Lung (tissue), 12 donors: ENCODE results near the gene CST6. TPM values are rescaled to one million over a fixed set of nuclear protein-coding genes. Genes with fewer than 3 reads are reported as not detected.
A peak's percentile ranks its signal among the peaks of the same experiment; 100 is the strongest.
"Not testable (repeated sequence)": the region's sequence is repeated elsewhere in the genome, so short reads cannot be mapped to it uniquely, and the experiment has no call there.

Experiments used
- ATAC-seq: fragments of 200-7000 bp; cut with Tn5 transposase; one replicate; pipeline ENCODE4 v1.9.1; 2020; ENCODE audit warnings: moderate number of reproducible peaks; ENCODE audit not compliant: insufficient read depth, low FRiP score
- DNase-seq, 3 donors: peaks; one replicate each; pipeline ENCODE4 v3.0.0-alpha.2; 2013 to 2017
- H3K27ac ChIP-seq, 2 donors: one replicate each; pipeline ENCODE4 v1.5.1; 2013; ENCODE audit warnings: mild to moderate bottlenecking in 2 of 2, moderate library complexity in 2 of 2, control low read depth in 1 of 2, inconsistent platforms in 1 of 2, low read depth in 1 of 2, low read length in 1 of 2
- H3K27me3 ChIP-seq, 3 donors: one replicate each; pipeline ENCODE4 v1.5.1; 2013; ENCODE audit warnings: low read length in 2 of 3; ENCODE audit not compliant: control insufficient read depth in 3 of 3, insufficient read depth in 3 of 3
- H3K36me3 ChIP-seq, 4 donors: one replicate each; pipeline ENCODE4 v1.5.1; 2013; ENCODE audit warnings: low read length in 4 of 4, mild to moderate bottlenecking in 1 of 4, moderate library complexity in 1 of 4; ENCODE audit not compliant: control insufficient read depth in 4 of 4, insufficient read depth in 4 of 4
- H3K4me1 ChIP-seq, 5 donors: one replicate each; pipeline ENCODE4 v1.5.1; 2013; ENCODE audit warnings: low read length in 5 of 5, mild to moderate bottlenecking in 2 of 5, moderate library complexity in 1 of 5; ENCODE audit not compliant: control insufficient read depth in 5 of 5, insufficient read depth in 5 of 5
- H3K4me3 ChIP-seq: one replicate; pipeline ENCODE4 v1.5.1; 2013; ENCODE audit warnings: mild to moderate bottlenecking, control low read depth, moderate library complexity
- H3K9ac ChIP-seq, 2 donors: one replicate each; pipeline ENCODE4 v1.5.1; 2013; ENCODE audit warnings: low read length in 2 of 2, control low read depth in 1 of 2; ENCODE audit not compliant: insufficient read depth in 1 of 2
- H3K9me3 ChIP-seq, 4 donors: one replicate each; pipeline ENCODE4 v1.5.1; 2013; ENCODE audit warnings: low read length in 3 of 4, mild to moderate bottlenecking in 1 of 4, moderate library complexity in 1 of 4; ENCODE audit not compliant: control insufficient read depth in 4 of 4, insufficient read depth in 3 of 4
- WGBS, 2 donors: extraction: QIAGEN DNeasy Blood & Tissue Kit; methylation state at CpG; one replicate each; pipeline ENCODE4 v1.1.7; 2013; 5-methylcytosine and 5-hydroxymethylcytosine counted together
- polyA plus RNA-seq, 2 donors: library from polyadenylated mRNA; stranded (reverse); fragments of 200-250 nt; gene quantifications; one replicate each; pipeline ENCODE4 v1.2.1, GENCODE V29; 2013
- total RNA-seq, 2 donors: library from RNA; depleted of rRNA in 1 of 2; stranded (reverse); fragments of >200 nt in 1 of 2; gene quantifications; one replicate each; pipeline ENCODE4 v1.2.1, GENCODE V29; 2014 to 2021
- TF ChIP-seq, protein P1 (sequence below): IDR thresholded peaks from 2 replicates; pipeline ENCODE4 v1.5.1; 2012; ENCODE audit warnings: mild to moderate bottlenecking; ENCODE audit errors: control extremely low read depth, extremely low read depth
- donor health status: control.
- donor health status: control.
- donor health status: Bipolar disorder and iron deficiency.
- donor health status: healthy.
- donor health status: DM: yes; HTN: yes; CAD: no.

CST6 gene
- total and polyA plus RNA-seq, 4 donors = 7.1 to 38.8 (median 24.7) TPM

DNA sequence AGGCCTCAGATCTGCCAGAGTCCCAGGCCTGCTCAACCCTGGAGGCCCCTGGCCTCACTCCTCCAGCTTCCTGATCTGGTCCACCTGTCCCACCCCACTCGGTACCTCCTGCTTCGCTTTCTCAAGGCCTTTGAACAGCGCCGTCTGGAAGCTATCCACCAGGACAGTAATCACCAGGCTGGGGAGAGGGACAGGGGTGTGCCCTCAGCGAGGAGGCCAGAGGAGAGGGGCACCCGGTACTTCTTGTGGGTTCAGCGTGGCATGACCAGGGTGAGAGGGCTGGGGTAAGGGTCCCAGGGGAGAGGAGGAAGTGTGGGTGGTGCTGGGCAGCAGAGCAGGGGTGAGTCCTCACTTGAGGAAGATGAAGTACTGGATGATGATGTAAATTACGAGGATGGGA lies 8.4 kb downstream of the CST6 start:
- ATAC-seq = no peak
- Histone ChIP-seq H3K9ac (no peak overlapping the region), H3K9me3 (no peaks in the 10 kb centered on the region), H3K36me3 (no peaks in the 10 kb centered on the region), H3K27me3 (peaks cover 0 to 5% (median 0%) of the 10 kb centered on the region in 3 donors), H3K4me1 (peaks cover 0 to 5% (median 0%) of the 10 kb centered on the region in 5 donors), H3K27ac (no peak overlapping the region), H3K4me3 (no peak overlapping the region)
- DNase-seq = no peak
- 77 to 81% methylated on average over 8 of the region's 8 CpGs for WGBS, 2 donors
- TF ChIP-seq, protein P1, sequence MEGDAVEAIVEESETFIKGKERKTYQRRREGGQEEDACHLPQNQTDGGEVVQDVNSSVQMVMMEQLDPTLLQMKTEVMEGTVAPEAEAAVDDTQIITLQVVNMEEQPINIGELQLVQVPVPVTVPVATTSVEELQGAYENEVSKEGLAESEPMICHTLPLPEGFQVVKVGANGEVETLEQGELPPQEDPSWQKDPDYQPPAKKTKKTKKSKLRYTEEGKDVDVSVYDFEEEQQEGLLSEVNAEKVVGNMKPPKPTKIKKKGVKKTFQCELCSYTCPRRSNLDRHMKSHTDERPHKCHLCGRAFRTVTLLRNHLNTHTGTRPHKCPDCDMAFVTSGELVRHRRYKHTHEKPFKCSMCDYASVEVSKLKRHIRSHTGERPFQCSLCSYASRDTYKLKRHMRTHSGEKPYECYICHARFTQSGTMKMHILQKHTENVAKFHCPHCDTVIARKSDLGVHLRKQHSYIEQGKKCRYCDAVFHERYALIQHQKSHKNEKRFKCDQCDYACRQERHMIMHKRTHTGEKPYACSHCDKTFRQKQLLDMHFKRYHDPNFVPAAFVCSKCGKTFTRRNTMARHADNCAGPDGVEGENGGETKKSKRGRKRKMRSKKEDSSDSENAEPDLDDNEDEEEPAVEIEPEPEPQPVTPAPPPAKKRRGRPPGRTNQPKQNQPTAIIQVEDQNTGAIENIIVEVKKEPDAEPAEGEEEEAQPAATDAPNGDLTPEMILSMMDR = no peak

DNA sequence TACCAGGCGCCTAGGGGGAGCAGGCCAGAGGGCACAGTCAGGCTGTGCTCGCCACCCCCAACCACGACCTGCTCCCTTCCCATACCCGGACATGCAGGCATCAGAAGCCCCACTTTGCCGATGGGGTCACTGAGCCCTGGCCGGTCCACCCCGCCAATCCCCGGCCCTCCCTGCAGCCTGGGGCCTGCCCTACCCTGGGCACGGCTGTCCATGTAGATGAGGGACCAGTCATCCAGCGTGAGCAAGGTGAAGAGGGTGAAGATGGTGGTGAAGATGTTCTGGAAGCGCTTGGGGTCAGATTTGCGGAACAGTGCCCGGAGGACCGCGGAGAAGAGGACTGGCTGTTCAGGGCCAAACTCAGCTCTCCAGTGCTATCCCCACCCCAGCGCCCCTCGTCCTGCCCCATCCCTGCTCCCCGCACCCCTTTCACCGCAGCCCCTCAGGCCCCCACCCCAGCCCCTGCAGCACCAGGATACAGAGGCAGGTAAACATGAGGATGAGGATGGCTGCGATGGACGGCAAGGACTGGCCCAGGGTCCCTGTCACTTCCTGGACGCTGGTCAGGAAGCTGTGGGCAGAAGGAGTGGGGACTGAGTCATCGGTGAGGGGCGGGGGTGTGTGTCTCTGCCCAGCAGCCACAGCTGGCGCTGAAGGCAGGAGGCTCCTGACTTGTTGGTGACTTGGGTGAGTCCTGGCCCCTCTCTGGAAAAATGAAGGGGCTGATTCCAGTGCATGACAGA lies 9.0 kb downstream of the CST6 start:
- Histone ChIP-seq H3K4me3 (no peak overlapping the region), H3K27ac (no peak overlapping the region), H3K36me3 (no peaks in the 10 kb centered on the region), H3K27me3 (peaks cover 0 to 5% (median 0%) of the 10 kb centered on the region in 3 donors), H3K4me1 (peaks cover 0 to 5% (median 0%) of the 10 kb centered on the region in 5 donors), H3K9me3 (no peaks in the 10 kb centered on the region), H3K9ac (no peak overlapping the region)
- ATAC-seq (peak; percentile 24), DNase-seq (no peak)
- TF ChIP-seq, protein P1 = no peak
- 72 to 77% methylated on average over 24 to 25 of the region's 25 CpGs for WGBS, 2 donors

DNA sequence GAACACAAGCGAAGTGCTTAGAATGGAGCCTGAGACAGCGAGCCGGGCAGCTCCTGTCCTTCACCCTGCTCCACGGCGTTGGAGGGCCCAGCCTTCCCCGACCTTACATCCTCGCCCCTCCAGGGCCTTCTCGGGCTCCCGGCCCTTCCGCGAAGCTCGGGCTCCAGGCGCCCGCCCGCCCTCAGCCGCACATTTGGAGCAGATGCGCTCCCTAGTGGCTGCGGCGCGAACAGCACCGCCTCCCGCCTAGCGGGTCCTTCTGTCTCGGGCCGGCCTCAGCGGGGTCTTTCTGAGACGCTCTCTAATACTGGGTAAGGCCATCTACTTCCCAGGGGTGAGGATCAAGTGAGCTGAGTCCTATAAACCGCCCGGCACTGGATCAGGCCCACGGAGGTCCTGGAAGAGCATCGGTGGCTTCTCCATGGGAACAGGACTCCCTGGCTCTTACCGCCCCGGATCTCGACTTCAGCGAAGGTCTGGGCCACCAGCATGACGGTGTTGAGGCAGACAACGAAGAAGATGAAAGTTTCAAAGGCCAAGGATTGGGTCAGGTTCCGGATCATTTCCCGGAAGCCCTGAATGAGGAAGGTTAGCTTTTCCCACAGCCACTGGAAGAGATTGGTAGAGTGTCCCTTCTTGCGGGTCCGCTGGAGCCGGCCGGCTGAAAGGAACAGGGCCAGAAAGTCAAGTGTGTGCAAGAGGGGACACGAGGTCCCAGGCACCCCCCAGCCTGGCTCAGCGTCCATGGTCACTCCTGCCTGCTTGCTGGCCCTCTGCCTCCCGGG lies 10.8 kb downstream of the CST6 start:
- peak overlapping the region in 1 of 2 donors; percentile 23 for H3K9ac ChIP-seq
- H3K36me3 ChIP-seq = no peaks in the 10 kb centered on the region
- H3K4me3 ChIP-seq = no peak overlapping the region
- TF ChIP-seq, protein P1 = peak; percentile 84
- peak; percentile 87 for ATAC-seq
- no peaks in the 10 kb centered on the region for H3K9me3 ChIP-seq
- peaks cover 0 to 5% (median 0%) of the 10 kb centered on the region in 3 donors for H3K27me3 ChIP-seq
- peaks cover 0 to 5% (median 0%) of the 10 kb centered on the region in 5 donors for H3K4me1 ChIP-seq
- no peak overlapping the region for H3K27ac ChIP-seq
- 20% methylated on average over 46 of the region's 46 CpGs for WGBS, 2 donors
- peak; percentile 46 to 63 (median 58) for DNase-seq

DNA sequence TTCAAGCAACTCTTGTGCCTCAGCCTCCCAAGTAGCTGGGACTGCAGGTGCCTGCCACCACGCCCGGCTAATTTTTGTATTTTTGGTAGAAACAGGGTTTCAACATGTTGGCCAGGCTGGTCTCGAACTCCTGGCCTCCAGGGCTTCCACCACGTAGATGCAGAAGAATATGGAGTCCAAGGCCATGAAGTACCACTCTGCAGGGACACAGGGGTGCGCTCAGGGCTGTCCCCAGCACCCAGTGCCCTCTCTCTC lies 11.3 kb downstream of the CST6 start:
- not testable (repeated sequence) for H3K27ac ChIP-seq, H3K9ac ChIP-seq, H3K27me3 ChIP-seq, H3K4me3 ChIP-seq, H3K4me1 ChIP-seq, DNase-seq, H3K9me3 ChIP-seq, H3K36me3 ChIP-seq, ATAC-seq
- WGBS, 2 donors = 68 to 96% methylated on average over 5 of the region's 5 CpGs
